Measurements from ENCODE around the gene CFAP54. TPM values are rescaled to one million over a fixed set of nuclear protein-coding genes. Genes with fewer than 3 reads are reported as not detected.
"Not testable (repeated sequence)": the region's sequence is repeated elsewhere in the genome, so short reads cannot be mapped to it uniquely, and the experiment has no call there.

Gene CFAP54
- total RNA-seq, 6 experiments from 2014 or later = 0.09 to 0.34 (median 0.13) TPM

DNA sequence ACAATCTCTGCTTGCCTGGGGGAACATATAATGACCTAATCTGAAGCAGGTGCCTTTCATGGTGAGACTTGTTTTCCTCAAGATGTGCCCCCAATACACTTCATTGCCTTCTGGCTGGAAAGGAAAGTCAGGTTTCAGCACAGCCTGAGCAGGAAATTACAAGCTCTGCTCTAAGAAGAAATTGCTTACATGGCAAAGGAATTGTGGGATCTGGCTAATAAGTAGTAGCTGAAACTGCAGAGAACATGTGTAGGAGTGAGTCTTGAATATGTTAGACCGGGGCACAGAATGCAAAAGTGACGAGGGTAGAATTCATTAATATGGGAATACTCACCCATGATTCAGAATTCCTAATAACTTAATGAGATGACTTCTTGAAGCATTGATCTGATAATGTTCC, 6.3 kb upstream of the CFAP54 start:
- H3K4me3 ChIP-seq = no peak overlapping the region
- no peaks in the 10 kb centered on the region for H3K4me1 ChIP-seq
- no peak for TF ChIP-seq POLR2A (IDR thresholded peaks at IDR 0.05)
- TF ChIP-seq, protein P1, sequence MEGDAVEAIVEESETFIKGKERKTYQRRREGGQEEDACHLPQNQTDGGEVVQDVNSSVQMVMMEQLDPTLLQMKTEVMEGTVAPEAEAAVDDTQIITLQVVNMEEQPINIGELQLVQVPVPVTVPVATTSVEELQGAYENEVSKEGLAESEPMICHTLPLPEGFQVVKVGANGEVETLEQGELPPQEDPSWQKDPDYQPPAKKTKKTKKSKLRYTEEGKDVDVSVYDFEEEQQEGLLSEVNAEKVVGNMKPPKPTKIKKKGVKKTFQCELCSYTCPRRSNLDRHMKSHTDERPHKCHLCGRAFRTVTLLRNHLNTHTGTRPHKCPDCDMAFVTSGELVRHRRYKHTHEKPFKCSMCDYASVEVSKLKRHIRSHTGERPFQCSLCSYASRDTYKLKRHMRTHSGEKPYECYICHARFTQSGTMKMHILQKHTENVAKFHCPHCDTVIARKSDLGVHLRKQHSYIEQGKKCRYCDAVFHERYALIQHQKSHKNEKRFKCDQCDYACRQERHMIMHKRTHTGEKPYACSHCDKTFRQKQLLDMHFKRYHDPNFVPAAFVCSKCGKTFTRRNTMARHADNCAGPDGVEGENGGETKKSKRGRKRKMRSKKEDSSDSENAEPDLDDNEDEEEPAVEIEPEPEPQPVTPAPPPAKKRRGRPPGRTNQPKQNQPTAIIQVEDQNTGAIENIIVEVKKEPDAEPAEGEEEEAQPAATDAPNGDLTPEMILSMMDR (IDR thresholded peaks at IDR 0.05) = no peak
- H3K9me3 ChIP-seq = no peaks in the 10 kb centered on the region
- 88% methylated on average over 2 of the region's 2 CpGs for WGBS (ENCODE audit: insufficient coverage, low coverage, low lambda C conversion rate, missing lambda C conversion rate)
- no peak overlapping the region for H3K27ac ChIP-seq
- DNase-seq (no peak), ATAC-seq (no peak)
- no peaks in the 10 kb centered on the region for H3K36me3 ChIP-seq
- no peaks in the 10 kb centered on the region for H3K27me3 ChIP-seq
- intact Hi-C loops (cut with DNase I) = no loop called here

GRCh38 chr12:96486751-96487613, 2.4 kb upstream of the CFAP54 start:
- Histone ChIP-seq H3K4me1 (no peaks in the 10 kb centered on the region), H3K27ac (no peak overlapping the region), H3K27me3 (no peaks in the 10 kb centered on the region), H3K4me3 (no peak overlapping the region), H3K9me3 (no peaks in the 10 kb centered on the region), H3K36me3 (no peaks in the 10 kb centered on the region)
- no peak for ATAC-seq
- no peak for DNase-seq
- TF ChIP-seq, protein P1 (IDR thresholded peaks at IDR 0.05) = no peak
- no peak for TF ChIP-seq POLR2A (IDR thresholded peaks at IDR 0.05)
- intact Hi-C loops (cut with DNase I) = no loop called here
- 83% methylated on average over 10 of the region's 12 CpGs for WGBS (ENCODE audit: insufficient coverage, low coverage, low lambda C conversion rate, missing lambda C conversion rate)

- Histone ChIP-seq H3K27ac (no peak overlapping the region), H3K9me3 (no peaks in the 10 kb centered on the region), H3K4me1 (no peaks in the 10 kb centered on the region), H3K36me3 (no peaks in the 10 kb centered on the region), H3K4me3 (no peak overlapping the region), H3K27me3 (no peaks in the 10 kb centered on the region)
- TF ChIP-seq, protein P1 (IDR thresholded peaks at IDR 0.05) = no peak
- TF ChIP-seq POLR2A (IDR thresholded peaks at IDR 0.05) = no peak
- 76% methylated on average over 3 of the region's 3 CpGs for WGBS (ENCODE audit: insufficient coverage, low coverage, low lambda C conversion rate, missing lambda C conversion rate)
- DNase-seq (no peak), ATAC-seq (no peak)
- intact Hi-C loops (cut with DNase I) = no loop called here
Observed at GRCh38 chr12:96487634-96488033, 1.7 kb upstream of the CFAP54 start.

DNA sequence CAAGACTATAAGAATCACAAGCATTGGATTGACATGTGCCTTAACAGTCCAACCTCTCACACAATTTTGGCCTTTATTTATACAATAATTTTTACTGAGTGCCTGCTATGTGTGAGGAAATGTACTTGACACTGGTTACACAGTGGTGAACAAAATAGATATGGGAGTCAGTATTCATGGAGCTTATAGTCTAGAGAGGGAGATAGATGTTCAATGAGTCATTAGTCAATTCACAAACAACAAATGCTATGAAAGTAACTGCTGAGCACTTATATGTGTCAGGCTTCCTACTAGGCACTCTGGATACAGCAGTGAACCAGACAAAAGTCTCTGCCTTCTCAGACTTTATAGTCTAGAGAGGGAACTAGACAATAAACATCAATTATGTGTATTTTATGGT, 3.7 kb downstream of the CFAP54 start:
- Histone ChIP-seq H3K27me3 (no peaks in the 10 kb centered on the region), H3K27ac (no peak overlapping the region), H3K4me1 (no peaks in the 10 kb centered on the region), H3K9me3 (no peaks in the 10 kb centered on the region), H3K4me3 (no peak overlapping the region), H3K36me3 (no peaks in the 10 kb centered on the region)
- TF ChIP-seq, protein P1 (IDR thresholded peaks at IDR 0.05) = no peak
- no peak for TF ChIP-seq POLR2A (IDR thresholded peaks at IDR 0.05)
- ATAC-seq (no peak), DNase-seq (no peak)
- intact Hi-C loops (cut with DNase I) = no loop called here

GRCh38 chr12:96494154-96494553, 4.8 kb downstream of the CFAP54 start:
- ATAC-seq; H3K36me3 ChIP-seq; intact Hi-C loops (cut with DNase I); H3K4me1 ChIP-seq; H3K27me3 ChIP-seq; H3K9me3 ChIP-seq; H3K27ac ChIP-seq; DNase-seq; H3K4me3 ChIP-seq: not testable (repeated sequence)
- WGBS (ENCODE audit: insufficient coverage, low coverage, low lambda C conversion rate, missing lambda C conversion rate) = 69% methylated on average over 5 of the region's 6 CpGs
